ENCODE results near the gene BCAS3.

The BCAS3 gene

DNA sequence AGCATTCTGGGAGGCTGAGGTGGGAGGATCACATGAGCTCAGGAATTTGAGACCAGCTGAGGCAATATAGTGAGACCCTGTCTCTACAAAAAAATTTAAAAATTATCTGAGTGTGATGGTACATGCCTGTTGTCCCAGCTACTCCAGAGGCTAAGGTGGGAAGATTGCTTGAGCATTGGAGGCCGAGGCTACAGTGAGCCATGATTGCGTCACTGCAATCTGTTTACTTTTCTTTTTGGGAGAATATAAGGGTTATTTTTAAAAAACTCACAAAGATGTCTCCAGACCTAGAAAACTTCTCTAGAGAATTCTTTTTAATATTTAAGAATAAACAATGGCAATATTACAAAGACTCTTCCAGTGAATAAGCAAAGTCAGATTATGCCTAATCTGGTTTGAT lies 226.9 kb downstream of the BCAS3 start:
- TF ChIP-seq, protein P1, sequence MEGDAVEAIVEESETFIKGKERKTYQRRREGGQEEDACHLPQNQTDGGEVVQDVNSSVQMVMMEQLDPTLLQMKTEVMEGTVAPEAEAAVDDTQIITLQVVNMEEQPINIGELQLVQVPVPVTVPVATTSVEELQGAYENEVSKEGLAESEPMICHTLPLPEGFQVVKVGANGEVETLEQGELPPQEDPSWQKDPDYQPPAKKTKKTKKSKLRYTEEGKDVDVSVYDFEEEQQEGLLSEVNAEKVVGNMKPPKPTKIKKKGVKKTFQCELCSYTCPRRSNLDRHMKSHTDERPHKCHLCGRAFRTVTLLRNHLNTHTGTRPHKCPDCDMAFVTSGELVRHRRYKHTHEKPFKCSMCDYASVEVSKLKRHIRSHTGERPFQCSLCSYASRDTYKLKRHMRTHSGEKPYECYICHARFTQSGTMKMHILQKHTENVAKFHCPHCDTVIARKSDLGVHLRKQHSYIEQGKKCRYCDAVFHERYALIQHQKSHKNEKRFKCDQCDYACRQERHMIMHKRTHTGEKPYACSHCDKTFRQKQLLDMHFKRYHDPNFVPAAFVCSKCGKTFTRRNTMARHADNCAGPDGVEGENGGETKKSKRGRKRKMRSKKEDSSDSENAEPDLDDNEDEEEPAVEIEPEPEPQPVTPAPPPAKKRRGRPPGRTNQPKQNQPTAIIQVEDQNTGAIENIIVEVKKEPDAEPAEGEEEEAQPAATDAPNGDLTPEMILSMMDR (IDR thresholded peaks at IDR 0.05; ENCODE audit: poor library complexity, severe bottlenecking) = no peak
- no peak for DNase-seq (ENCODE audit: low spot score)
- Histone ChIP-seq H3K9me3 (ENCODE audit: severe bottlenecking) (peaks cover 3% of the 10 kb centered on the region), H3K4me1 (ENCODE audit: insufficient read depth, poor library complexity, severe bottlenecking) (peaks cover 24% of the 10 kb centered on the region), H3K4me3 (ENCODE audit: severe bottlenecking) (no peak overlapping the region), H3K27ac (ENCODE audit: poor library complexity, severe bottlenecking) (no peak overlapping the region), H3K36me3 (ENCODE audit: low read depth) (peaks cover 4% of the 10 kb centered on the region; the same call in 1 of the 2 replicates), H3K27me3 (ENCODE audit: insufficient read depth, poor library complexity, severe bottlenecking) (no peaks in the 10 kb centered on the region)
- no peak for ATAC-seq (ENCODE audit: low read depth)

DNA sequence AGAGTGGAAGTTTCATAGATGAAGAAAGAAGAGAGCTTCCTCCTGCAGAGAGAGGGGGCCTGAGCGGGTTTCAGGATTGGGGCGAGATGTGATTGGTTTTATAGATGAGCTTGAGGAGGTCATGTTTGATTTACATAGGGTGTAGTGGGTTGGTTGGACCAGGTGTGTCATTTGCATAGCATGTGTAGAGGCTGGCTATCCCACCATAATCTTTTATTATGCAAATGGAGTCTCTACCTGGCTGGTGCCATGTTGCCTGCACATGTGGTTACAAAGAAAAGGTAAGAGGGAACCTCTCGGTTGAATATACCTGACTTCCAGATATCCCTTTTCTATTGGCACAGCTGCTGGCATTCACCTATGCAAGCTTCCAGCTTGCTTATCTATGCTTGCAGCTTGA lies 228.1 kb downstream of the BCAS3 start:
- DNase-seq (ENCODE audit: low spot score) = no peak

DNA sequence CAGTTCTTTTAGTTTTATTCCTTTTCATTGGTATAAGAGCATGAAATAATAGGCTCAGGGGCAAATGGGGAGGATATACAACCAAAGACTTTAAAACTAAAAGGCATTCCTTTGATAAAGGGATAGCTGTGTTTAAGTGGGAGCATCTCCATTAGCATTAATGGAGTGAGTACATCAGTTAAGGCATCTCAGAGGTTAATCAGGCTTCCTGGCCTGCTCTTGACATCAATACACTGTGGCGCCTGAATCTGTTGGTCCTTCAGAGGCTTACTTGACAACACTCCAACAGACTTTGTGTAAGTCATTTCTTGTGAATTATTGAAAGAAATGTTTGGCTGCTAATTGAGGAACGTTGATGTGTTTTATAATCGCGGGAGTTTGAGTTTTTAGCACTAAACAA lies 230.7 kb downstream of the BCAS3 start:
- ATAC-seq (ENCODE audit: low read depth) (no peak), DNase-seq (ENCODE audit: low spot score) (no peak)
- TF ChIP-seq, protein P1 (IDR thresholded peaks at IDR 0.05; ENCODE audit: poor library complexity, severe bottlenecking) = no peak
- no peaks in the 10 kb centered on the region for H3K27me3 ChIP-seq (ENCODE audit: insufficient read depth, poor library complexity, severe bottlenecking)
- H3K27ac ChIP-seq (ENCODE audit: poor library complexity, severe bottlenecking) = no peak overlapping the region
- H3K36me3 ChIP-seq (ENCODE audit: low read depth) = peaks cover 7% of the 10 kb centered on the region; the same call in 1 of the 2 replicates
- H3K4me3 ChIP-seq (ENCODE audit: severe bottlenecking) = no peak overlapping the region
- peaks cover 3% of the 10 kb centered on the region for H3K9me3 ChIP-seq (ENCODE audit: severe bottlenecking)
- H3K4me1 ChIP-seq (ENCODE audit: insufficient read depth, poor library complexity, severe bottlenecking) = peaks cover 9% of the 10 kb centered on the region

More for the DNA sequence above, 228.1 kb downstream of the BCAS3 start:
- no peaks in the 10 kb centered on the region for H3K27me3 ChIP-seq (ENCODE audit: insufficient read depth, poor library complexity, severe bottlenecking)
- peaks cover 7% of the 10 kb centered on the region; the same call in 1 of the 2 replicates for H3K36me3 ChIP-seq (ENCODE audit: low read depth)
- H3K27ac ChIP-seq (ENCODE audit: poor library complexity, severe bottlenecking) = no peak overlapping the region
- ATAC-seq (ENCODE audit: low read depth) = no peak
- H3K4me3 ChIP-seq (ENCODE audit: severe bottlenecking) = no peak overlapping the region
- peaks cover 26% of the 10 kb centered on the region for H3K4me1 ChIP-seq (ENCODE audit: insufficient read depth, poor library complexity, severe bottlenecking)
- TF ChIP-seq, protein P1 (IDR thresholded peaks at IDR 0.05; ENCODE audit: poor library complexity, severe bottlenecking) = no peak
- H3K9me3 ChIP-seq (ENCODE audit: severe bottlenecking) = peaks cover 3% of the 10 kb centered on the region

DNA sequence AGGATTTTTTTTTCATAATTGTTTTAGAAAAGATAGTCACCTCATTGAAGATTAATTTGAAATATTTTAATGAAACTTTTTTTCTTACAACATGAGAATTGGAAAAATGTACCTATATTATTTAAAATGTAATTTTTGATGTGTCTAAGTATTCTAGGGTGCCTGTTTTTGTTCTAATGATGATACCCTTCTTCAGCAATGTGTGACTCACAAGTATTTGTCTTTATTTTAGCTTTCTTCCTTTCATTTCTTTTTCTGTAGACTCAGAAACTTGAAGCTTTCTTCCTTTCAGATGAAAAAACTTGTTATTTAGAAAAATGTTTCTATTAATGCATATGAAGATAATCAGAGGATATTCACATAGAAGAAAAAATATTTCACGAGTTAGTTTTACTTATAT lies 231.8 kb downstream of the BCAS3 start:
- Histone ChIP-seq H3K4me3 (ENCODE audit: severe bottlenecking) (no peak overlapping the region), H3K9me3 (ENCODE audit: severe bottlenecking) (peaks cover 3% of the 10 kb centered on the region), H3K27me3 (ENCODE audit: insufficient read depth, poor library complexity, severe bottlenecking) (no peaks in the 10 kb centered on the region), H3K4me1 (ENCODE audit: insufficient read depth, poor library complexity, severe bottlenecking) (peaks cover 9% of the 10 kb centered on the region), H3K27ac (ENCODE audit: poor library complexity, severe bottlenecking) (no peak overlapping the region), H3K36me3 (ENCODE audit: low read depth) (peaks cover 7% of the 10 kb centered on the region; the same call in 1 of the 2 replicates)
- ATAC-seq (ENCODE audit: low read depth) (no peak), DNase-seq (ENCODE audit: low spot score) (no peak)
- TF ChIP-seq, protein P1 (IDR thresholded peaks at IDR 0.05; ENCODE audit: poor library complexity, severe bottlenecking) = no peak

DNA sequence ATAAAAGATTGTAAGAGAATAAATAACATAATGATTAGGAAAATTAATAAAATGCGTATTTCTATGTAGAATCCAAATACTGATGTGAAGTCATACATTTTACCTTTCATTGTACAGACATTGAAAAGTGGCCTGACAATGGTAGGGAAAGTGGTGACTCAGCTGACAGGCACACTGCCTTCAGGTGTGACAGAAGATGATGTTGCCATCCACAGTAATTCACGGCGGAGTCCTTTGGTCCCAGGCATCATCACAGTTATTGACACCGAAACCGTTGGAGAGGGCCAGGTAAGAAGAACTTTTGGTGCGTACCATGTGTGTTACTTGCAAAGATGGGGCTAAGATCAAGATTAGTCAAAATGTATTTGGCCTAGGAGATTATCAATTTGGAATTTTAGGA lies 232.8 kb downstream of the BCAS3 start:
- peaks cover 9% of the 10 kb centered on the region for H3K4me1 ChIP-seq (ENCODE audit: insufficient read depth, poor library complexity, severe bottlenecking)
- TF ChIP-seq, protein P1 (IDR thresholded peaks at IDR 0.05; ENCODE audit: poor library complexity, severe bottlenecking) = no peak
- no peak for ATAC-seq (ENCODE audit: low read depth)
- H3K9me3 ChIP-seq (ENCODE audit: severe bottlenecking) = peaks cover 3% of the 10 kb centered on the region
- H3K27ac ChIP-seq (ENCODE audit: poor library complexity, severe bottlenecking) = no peak overlapping the region
- H3K27me3 ChIP-seq (ENCODE audit: insufficient read depth, poor library complexity, severe bottlenecking) = no peaks in the 10 kb centered on the region
- DNase-seq (ENCODE audit: low spot score) = no peak
- H3K4me3 ChIP-seq (ENCODE audit: severe bottlenecking) = no peak overlapping the region
- peaks cover 7% of the 10 kb centered on the region; the same call in 1 of the 2 replicates for H3K36me3 ChIP-seq (ENCODE audit: low read depth)

Data from RWPE2 (cell line).